Erythroblast (primary cell): Measurements from ENCODE around the gene CNTNAP1.
A peak's percentile ranks its signal among the peaks of the same experiment; 100 is the strongest.

ENCODE experiments used
- DNase-seq, 2 experiments: peaks; one replicate each; lab custom pipeline; 2025; lab: John Stamatoyannopoulos, UW
- GATA1 ChIP-seq: IDR thresholded peaks from 2 replicates; pipeline ENCODE4 v1.6.1; 2011; ENCODE audit warnings: low read depth, mild to moderate bottlenecking, control low read depth, low read length, moderate library complexity
- POLR2A ChIP-seq: IDR thresholded peaks from 2 replicates; pipeline ENCODE4 v1.6.1; 2011; ENCODE audit warnings: mild to moderate bottlenecking, low read length

The CNTNAP1 gene

DNA sequence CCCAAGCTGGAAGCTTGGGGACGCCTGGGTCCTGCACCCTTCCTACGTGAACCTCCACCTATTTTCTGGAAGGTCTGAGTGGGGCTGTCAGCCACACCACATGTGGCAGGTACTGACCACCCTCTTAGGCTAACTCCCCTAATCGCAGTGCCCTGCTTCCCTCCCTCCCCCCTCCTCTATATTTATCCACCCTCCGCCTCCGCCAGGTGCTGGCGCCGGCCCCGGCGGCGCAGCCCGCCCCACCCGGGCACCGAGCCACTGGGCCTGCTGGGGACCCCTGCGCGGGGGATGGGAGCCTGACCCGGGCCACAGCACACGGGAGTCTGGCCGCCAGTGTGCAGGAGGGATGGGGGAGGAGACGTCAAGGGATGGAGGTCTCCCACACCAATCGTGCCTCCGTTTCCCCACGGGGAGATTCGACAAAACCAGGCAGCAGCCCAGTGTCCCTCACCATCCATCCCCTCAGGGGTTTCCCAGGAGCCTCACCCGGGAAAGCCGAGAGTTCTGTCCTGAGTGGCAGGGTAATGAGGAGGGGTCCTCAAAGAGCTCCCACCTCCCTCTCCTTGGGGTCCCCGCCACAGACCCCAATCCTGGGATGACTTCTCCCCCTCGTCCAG lies 6.9 kb upstream of the CNTNAP1 start:
- DNase-seq: peak in 1 of 2 experiments; percentile 56
- TF ChIP-seq GATA1 (no peak), POLR2A (peak; percentile 51)

DNA sequence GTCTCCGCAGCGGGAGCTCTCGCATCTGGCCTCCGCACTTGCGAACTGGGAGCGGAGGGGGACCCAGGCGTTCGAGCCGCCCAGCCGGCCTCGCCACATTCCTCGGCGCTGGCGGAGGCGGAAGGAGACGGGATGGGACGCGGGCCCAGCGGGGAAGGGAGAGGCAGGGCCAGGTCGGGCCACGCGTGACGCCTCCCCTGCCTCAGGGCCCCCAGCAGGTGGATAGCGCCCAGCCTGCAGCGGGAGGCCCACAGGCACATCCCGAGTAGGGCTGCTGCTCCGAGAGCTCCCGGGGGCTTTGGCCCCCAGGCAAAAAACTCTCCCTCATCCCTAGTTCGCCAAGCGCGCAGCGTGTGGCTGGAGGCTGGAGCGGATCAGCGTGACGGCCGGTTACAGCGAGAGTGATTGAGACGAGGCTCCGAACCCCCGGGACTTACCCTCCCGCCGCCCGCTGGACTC lies 6.3 kb upstream of the CNTNAP1 start:
- TF ChIP-seq GATA1 (no peak), POLR2A (no peak)
- peak; percentile 62 to 75 for DNase-seq

DNA sequence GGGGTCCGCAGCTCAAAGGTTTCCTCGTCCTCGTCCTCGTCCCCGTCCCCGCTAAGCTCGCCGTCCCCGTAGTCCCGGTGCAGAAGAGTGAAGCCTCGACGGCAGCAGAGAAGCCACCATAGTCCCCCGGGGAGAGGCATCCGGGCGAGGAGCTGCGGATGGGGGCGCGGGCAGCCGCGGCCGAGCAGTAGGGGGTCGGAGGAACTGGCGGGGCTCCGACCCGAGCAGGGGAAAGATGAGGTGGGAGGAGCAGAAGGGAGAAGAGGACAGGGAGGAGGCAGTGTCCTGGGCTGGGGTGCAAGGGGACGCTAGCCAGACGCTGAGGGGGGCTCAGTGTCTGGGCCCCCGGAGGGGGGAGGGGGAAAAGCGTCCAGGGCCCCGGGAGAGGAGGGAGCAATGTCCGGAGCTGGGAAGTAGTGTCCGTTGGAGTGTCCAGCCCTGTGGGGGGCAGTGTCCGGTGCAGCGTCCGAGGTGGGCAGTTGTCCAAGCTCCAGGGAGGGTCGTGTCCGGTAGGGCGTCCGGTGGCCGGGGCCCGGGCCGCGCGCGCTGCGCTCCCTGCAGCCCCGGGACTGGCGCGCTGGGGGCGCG lies 5.8 kb upstream of the CNTNAP1 start, which contains the start of gene PLEKHH3:
PLEKHH3 (minus strand) TSS at position 571 of the 588 bp plus-strand sequence; CDS start at position 140, 431 bp downstream.
- TF ChIP-seq POLR2A (peak; percentile 67), GATA1 (no peak)
- DNase-seq: no peak

DNA sequence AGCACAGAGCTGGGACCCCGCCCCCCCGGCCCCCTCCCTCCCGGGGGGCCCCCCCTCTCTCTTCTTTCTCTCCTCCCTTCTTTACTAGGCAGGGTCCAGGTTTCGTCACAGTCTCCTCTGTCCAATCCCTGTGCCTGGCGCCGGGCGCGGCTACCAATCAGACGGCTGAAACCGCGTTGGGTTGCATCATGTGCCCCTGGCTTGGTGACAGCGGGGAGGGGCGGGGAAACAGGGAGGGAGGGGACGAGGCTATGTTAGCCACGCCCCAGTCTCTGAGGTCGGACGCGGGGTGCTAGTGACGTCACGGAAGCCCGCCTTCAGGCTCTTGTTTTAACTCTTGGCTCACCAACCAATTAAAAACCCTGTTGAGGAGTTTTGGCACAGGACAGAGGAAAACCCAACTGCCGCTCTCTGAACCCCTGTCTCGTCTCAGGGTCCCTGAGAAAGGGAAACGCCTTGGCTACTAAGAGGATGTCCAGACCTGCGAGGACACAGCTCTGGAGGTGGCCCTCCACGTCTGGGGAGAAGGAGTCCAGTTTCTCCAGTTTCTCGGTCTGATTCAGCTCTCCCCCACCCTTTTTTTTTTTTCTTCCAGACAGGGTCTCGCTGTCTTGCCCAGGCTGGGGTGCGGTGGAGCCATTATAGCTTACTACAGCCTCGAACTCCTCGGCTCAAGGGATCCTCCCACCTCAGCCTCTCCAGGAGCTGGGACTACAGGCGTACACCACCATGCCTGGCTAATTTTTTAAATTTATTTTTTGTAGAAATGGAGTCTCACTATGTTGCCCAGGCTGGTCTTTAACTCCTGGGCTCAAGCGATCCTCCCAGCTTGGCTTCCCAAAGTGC lies 5.1 kb upstream of the CNTNAP1 start:
- TF ChIP-seq GATA1 (no peak), POLR2A (peak; percentile 74)
- DNase-seq: peak; percentile 100

DNA sequence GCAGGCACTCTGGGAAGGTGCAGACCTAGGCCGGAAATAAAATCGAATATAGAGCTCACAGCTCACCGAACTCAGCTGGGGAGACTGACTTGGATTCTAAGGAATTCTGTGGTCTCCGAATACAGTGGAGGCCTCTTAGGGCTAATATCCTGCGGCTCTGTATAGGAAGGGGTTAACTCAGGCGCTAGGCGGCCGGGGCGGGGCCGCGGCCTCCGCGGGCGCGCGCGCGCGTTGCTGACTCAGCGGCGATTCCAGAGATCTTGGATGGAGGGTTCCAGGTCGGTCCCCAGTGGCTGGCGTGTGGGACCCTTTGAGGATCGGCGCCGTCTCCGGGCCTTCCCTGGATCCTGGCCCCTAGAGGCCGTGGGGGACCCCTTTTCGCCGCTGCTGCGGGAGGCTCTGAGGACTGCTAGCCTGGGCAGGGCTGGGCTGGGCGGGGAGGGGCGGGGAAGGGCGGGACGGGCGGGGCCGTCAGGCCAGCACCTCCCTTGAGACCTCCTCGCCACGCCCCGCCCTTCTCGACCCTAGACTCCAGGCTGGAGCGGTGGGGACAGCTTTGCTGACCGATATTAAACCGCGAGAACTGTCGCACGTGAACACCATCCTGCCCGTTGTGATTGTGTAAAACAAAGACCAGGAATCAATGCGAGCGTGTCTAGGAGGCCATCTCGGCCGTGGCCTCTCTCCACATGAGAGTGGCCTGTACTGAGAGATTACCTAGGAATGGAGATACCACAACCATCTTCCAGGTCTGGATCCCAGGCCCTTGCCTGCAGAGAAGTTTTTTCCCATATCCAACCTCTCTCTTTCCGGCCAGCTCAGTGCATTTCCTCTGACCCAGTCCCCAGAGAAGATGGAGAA lies 4.2 kb upstream of the CNTNAP1 start:
- peak; percentile 90 for DNase-seq

DNA sequence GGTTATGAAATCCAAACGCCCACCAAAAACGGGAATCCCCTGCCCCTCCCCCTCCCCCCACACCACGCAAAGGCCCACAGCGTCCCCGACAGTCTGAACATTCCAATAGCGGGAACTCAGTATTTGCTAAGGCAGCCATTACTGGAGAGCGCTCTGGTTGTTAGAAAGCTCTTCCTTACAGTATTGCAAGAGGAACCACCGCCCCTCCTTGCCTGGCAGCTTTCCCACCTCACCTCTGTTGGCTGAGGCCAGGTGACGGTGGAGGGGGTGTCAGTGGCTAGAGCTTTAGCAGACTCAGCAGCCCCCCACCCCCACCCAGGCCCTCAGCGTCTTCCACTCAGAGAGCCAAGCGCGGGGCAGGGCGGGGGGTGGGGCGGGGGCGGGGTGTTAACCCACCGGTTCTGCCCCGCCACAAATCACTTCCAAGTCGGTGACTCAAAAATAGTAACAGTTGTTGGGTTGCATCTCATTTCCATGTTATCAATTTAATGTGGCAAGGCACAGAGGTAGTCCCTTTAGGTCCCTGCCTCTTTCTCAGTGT lies 3.3 kb upstream of the CNTNAP1 start:
- no peak for TF ChIP-seq GATA1
- TF ChIP-seq POLR2A: no peak
- peak; percentile 52 to 66 for DNase-seq

More for the DNA sequence above, 4.2 kb upstream of the CNTNAP1 start:
- TF ChIP-seq GATA1: no peak
- TF ChIP-seq POLR2A: peak; percentile 47

DNA sequence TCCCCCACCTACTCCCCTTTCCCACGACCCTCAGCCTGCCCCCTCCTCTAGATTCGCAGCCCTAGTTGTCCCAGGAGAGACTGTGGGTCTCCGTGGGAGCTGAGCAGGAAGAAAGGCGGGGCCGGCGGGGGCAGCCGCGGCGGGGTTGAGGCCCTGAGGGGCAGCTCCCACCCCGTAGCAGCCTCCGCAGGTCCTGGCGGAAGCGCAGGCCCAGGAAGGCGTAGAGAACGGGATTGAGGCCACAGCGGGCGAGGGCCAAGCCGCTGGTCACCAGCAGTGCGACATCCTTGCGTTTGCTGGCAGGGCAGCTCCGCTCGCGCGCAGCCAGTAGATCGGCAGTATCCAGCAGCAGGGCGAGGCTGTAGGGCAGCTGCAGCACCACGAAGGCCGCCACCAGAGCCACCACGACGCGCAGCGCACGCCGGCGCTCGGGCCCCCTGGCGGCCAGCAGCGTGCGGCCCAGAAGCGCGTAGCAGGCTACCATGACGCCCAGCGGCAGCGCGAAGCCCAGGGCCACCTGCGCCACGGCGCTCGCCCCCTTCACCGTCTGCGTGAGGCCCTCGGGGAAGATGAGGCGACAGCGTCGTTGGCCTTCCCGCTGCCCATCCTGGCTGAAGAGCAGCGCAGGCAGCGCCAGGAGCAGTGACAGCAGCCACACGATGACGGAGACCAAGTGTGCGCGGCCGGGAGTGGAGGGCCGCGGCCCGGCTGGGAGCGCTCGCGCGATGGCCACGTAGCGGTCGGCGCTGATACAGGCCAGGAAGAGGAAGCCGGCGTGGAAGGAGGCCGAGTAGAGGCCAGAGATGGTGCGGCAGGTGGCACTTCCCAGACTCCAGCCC lies 2.6 kb upstream of the CNTNAP1 start:
- peak; percentile 93 to 95 for DNase-seq
- TF ChIP-seq GATA1: no peak
- peak; percentile 64 for TF ChIP-seq POLR2A

DNA sequence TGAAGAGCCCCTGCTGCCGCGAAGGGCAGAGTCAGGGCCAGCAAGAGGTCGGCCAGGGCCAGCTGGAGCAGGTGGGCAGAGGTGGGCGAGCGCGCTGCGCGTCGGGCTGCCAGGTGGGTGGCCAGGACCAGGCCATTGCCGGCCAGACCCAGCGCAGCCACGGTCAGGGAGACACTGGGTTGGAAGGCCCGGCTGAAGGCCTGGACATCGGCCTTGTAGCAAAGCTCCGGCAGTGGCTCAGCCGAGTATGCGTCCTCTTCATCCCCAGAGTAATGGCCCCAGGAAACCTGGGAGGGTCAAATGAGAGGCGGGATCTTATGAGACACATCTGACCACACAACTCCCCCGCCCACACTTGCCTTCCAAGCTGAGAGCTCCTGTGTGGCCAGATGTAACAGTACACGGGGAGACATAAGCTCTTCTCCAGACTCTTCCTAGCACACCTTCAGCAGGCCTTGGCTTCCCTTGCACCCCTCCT lies 2.0 kb upstream of the CNTNAP1 start:
- DNase-seq: no peak
- TF ChIP-seq POLR2A (no peak), GATA1 (no peak)

DNA sequence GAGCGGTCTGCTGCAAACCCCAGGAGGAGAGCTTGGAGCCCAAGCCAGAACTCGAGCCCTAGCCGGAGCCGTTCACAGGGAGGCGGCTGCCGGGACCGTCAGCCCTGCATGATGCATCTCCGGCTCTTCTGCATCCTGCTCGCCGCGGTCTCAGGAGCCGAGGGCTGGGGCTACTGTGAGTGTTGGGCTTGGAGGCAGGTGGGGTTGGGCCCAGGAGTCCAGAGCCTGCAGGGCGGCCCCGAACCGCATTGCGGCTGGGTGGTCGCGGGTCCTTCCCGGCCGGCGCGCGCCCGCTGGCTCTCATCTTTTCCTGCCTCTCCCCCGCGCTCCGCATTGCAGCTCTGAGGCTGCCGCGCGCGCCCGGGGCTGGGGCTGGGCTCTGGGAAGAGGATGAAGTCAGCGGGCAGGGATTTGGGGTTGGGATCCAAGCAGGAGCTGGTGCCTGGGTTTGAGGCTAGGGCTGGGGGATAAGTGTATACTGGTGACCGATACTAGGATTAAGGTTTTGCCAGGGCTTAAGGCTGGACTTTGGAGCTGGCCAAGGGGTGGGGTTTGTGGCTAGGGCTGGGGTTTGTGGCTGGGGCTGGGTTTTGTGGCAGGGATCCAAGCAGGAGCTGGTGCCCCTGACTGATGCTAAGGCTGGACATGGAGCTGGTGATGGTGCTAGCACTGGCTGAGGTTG lies 532 bp downstream of the CNTNAP1 start:
- TF ChIP-seq POLR2A (no peak), GATA1 (no peak)
- peak; percentile 43 for DNase-seq

DNA sequence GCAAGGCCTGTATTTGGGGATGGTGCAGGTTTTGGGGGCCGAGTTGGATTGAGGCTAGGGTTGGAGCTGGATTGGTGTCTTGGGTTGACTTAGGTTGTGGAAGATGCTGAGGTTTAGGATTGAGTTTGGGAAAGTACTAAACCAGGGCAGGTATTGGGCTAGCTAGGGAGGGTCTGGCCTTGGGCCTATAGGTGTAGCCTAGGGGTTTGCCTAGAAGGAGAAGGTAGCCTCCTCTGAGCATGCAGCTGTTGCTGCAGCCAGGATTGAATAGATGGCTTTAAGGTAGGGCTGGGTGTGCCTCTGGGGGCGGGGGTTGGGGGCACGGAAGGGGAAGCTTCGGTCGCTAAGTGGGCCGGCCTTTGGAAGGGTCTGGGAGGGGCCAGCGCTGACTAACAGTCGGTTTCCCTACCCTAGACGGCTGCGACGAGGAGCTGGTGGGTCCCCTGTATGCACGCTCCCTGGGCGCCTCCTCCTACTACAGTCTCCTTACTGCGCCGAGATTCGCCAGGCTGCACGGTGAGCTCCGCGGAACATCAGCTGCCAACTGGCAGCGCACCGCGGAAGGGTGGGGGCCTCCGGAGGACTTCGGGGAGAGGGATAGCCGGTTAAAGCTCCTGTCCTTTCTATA lies 1.2 kb downstream of the CNTNAP1 start:
- no peak for DNase-seq
- no peak for TF ChIP-seq GATA1
- no peak for TF ChIP-seq POLR2A

DNA sequence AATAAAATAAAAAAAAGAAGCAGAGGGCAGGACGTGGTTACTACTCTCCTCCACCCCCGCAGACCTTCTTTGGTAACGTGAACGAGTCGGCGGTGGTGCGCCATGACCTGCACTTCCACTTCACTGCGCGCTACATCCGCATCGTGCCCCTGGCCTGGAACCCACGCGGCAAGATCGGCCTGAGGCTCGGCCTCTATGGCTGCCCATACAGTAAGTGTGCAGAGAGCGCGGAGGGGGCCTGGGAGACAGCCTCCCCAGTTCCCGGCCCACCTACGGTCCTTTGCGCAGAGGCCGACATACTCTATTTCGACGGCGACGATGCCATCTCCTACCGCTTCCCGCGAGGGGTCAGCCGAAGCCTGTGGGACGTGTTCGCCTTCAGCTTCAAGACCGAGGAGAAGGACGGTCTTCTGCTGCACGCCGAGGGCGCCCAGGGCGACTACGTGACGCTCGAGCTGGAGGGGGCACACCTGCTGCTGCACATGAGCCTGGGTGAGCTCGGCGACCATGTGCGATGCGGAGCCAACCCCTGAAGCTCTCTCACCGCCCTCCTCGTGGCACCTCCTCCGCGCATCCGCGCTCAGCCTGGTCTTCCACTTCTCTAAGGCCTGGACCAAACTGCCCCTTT lies 2.7 kb downstream of the CNTNAP1 start:
- TF ChIP-seq GATA1: no peak
- TF ChIP-seq POLR2A: no peak
- no peak for DNase-seq
